Measurements from ENCODE around the gene DKK2. TPM values are rescaled to one million over a fixed set of nuclear protein-coding genes. Genes with fewer than 3 reads are reported as not detected.

The DKK2 gene
- polyA plus RNA-seq, 2 of the 4 experiments (the other 2 are of a cell fraction): not detected

- H3K4me3 ChIP-seq: no peak overlapping the region
- 5% methylated on average over 3 of the region's 3 CpGs for WGBS (ENCODE audit: missing lambda C conversion rate)
- DNase-seq (ENCODE audit: low read depth in 1 of 2, low spot score in 1 of 2) (no peak), FAIRE-seq (no peak), ATAC-seq (no peak)
- H3K9me3 ChIP-seq: no peaks in the 10 kb centered on the region
- no peaks in the 10 kb centered on the region for H3K4me1 ChIP-seq
- POLR2A ChIA-PET: no interaction called here
- TF ChIP-seq NR3C1 (IDR thresholded peaks at IDR 0.05): no peak
- no peak for TF ChIP-seq ZNF302 (CRISPR knock-in tag; IDR thresholded peaks at IDR 0.05)
- no peak for TF ChIP-seq EP300 (IDR thresholded peaks at IDR 0.05)
- TF ChIP-seq SMC3 (IDR thresholded peaks at IDR 0.05): no peak
- TF ChIP-seq MYC (IDR thresholded peaks at IDR 0.05; ENCODE audit: borderline replicate concordance, low read length): no peak
- TF ChIP-seq POLR2A (IDR thresholded peaks at IDR 0.05; ENCODE audit: low read length): no peak
- TF ChIP-seq PHF8 (IDR thresholded peaks at IDR 0.05; ENCODE audit: borderline replicate concordance, low read depth): no peak
- TF ChIP-seq JUN (IDR thresholded peaks at IDR 0.05): no peak
- no peak for TF ChIP-seq ZSCAN20 (CRISPR knock-in tag; IDR thresholded peaks at IDR 0.05)
- no peak for TF ChIP-seq HOXA7 (CRISPR knock-in tag; IDR thresholded peaks at IDR 0.05)
- no peak for TF ChIP-seq RARB (CRISPR knock-in tag; IDR thresholded peaks at IDR 0.05)
- no peak for TF ChIP-seq CTCF (IDR thresholded peaks at IDR 0.05)
- TF ChIP-seq BCL3 (IDR thresholded peaks at IDR 0.05): no peak
- no peak for TF ChIP-seq E2F6 (IDR thresholded peaks at IDR 0.05; ENCODE audit: borderline replicate concordance, low read depth)
- no peak for TF ChIP-seq REST (IDR thresholded peaks at IDR 0.05)
- TF ChIP-seq USF2 (IDR thresholded peaks at IDR 0.05): no peak
- TF ChIP-seq HDAC2 (IDR thresholded peaks at IDR 0.05): no peak
- no peak for TF ChIP-seq ZFP36 (IDR thresholded peaks at IDR 0.05; ENCODE audit: borderline replicate concordance, partially characterized antibody)
- no peak overlapping the region for H3K4me2 ChIP-seq
- H3K27ac ChIP-seq: no peak overlapping the region
- CTCF ChIA-PET: no interaction called here
These were observed 24.8 kb downstream of the DKK2 start for GRCh38 chr4:107011312-107011711.

- Histone ChIP-seq H3K9me3 (no peaks in the 10 kb centered on the region), H3K4me2 (no peak overlapping the region), H3K27ac (no peak overlapping the region), H3K4me3 (no peak overlapping the region), H3K4me1 (no peaks in the 10 kb centered on the region)
- TF ChIP-seq RARB (CRISPR knock-in tag; IDR thresholded peaks at IDR 0.05): no peak
- TF ChIP-seq TP53 (CRISPR knock-in tag; IDR thresholded peaks at IDR 0.05): no peak
- no peak for TF ChIP-seq EP300 (IDR thresholded peaks at IDR 0.05)
- TF ChIP-seq NFE2L2 (conservative IDR thresholded peaks at IDR 0.05; ENCODE audit: low read length): no peak
- TF ChIP-seq RCOR1 (IDR thresholded peaks at IDR 0.05; ENCODE audit: low read depth, low read length): no peak
- no peak for TF ChIP-seq HMGXB4 (CRISPR knock-in tag; IDR thresholded peaks at IDR 0.05; ENCODE audit: borderline replicate concordance)
- no peak for FAIRE-seq
- ATAC-seq: no peak
- 18% methylated on average over 3 of the region's 3 CpGs for WGBS (ENCODE audit: missing lambda C conversion rate)
- CTCF ChIA-PET: no interaction called here
- POLR2A ChIA-PET: no interaction called here
- DNase-seq (ENCODE audit: low read depth in 1 of 2, low spot score in 1 of 2): no peak
These were observed 26.7 kb downstream of the DKK2 start for GRCh38 chr4:107009196-107009968.

Data from A549 (cell line).